GM13977 (cell line): ENCODE results near the gene SESN1.
"Not testable (repeated sequence)": the region's sequence is repeated elsewhere in the genome, so short reads cannot be mapped to it uniquely, and the experiment has no call there.

Experiments
- DNase-seq: peaks from one replicate; pipeline ENCODE4 v3.0.0; 2012; ENCODE audit warnings: low spot score
- CTCF ChIP-seq: IDR thresholded peaks from 2 replicates; pipeline ENCODE4 v1.5.1; 2012; ENCODE audit warnings: mild to moderate bottlenecking, control low read depth; ENCODE audit not compliant: insufficient read depth; ENCODE audit errors: extremely low read depth, missing control alignments
- in situ Hi-C: fragments of 300-500 bp; cut with MboI; formaldehyde crosslinking; loops from one replicate; pipeline ENCODE4 v1.12.0; 2022; ENCODE audit warnings: low sequenced_read_pairs, low pct_unique_long_range_greater_than_20kb, mixed read lengths, inconsistent platforms; ENCODE audit not compliant: unreplicated experiment

The SESN1 gene

GRCh38 chr6:108987156-108987555, 107.5 kb downstream of the SESN1 start:
- TF ChIP-seq CTCF = no peak
- no peak for DNase-seq
- in situ Hi-C loops = no loop called here

GRCh38 chr6:108985301-108985700, 109.3 kb downstream of the SESN1 start:
- DNase-seq = no peak
- in situ Hi-C loops = no loop called here
- no peak for TF ChIP-seq CTCF

GRCh38 chr6:108983151-108983550, 111.5 kb downstream of the SESN1 start:
- no peak for TF ChIP-seq CTCF
- no peak for DNase-seq
- in situ Hi-C loops = no loop called here

- in situ Hi-C loops = no loop called here
- no peak for TF ChIP-seq CTCF
- DNase-seq = no peak
These were observed 112.2 kb downstream of the SESN1 start for GRCh38 chr6:108982154-108983113.

- in situ Hi-C loops, DNase-seq: not testable (repeated sequence)
These were observed 116.0 kb downstream of the SESN1 start for GRCh38 chr6:108978638-108979037.

- in situ Hi-C loops = no loop called here
- no peak for DNase-seq
- TF ChIP-seq CTCF = no peak
These were observed 120.4 kb downstream of the SESN1 start for GRCh38 chr6:108974201-108974600.

- no peak for DNase-seq
- no peak for TF ChIP-seq CTCF
- in situ Hi-C loops = no loop called here
These were observed 124.9 kb downstream of the SESN1 start for GRCh38 chr6:108969776-108970175.
